ENCODE data around the gene ADGRA3.

DNA sequence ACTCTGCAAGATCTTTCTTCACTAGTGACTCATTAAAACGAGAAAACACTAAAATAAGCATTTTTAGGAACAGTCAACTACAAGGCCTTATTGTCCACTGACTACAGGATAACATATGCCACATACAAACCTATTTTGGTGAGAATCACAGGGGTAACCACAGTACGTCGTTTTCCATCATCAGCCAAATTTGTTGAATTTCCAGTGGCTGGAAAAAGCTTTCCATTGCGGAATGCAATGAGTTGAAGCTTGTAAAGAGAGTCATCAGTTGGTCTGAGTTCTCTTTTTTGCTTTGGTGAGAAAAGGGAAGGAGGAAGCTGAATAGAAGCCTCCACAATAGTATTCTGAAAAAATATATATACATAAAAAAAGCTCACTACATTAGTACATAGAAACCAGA, 102.4 kb downstream of the ADGRA3 start:
- TF ChIP-seq, protein P1, sequence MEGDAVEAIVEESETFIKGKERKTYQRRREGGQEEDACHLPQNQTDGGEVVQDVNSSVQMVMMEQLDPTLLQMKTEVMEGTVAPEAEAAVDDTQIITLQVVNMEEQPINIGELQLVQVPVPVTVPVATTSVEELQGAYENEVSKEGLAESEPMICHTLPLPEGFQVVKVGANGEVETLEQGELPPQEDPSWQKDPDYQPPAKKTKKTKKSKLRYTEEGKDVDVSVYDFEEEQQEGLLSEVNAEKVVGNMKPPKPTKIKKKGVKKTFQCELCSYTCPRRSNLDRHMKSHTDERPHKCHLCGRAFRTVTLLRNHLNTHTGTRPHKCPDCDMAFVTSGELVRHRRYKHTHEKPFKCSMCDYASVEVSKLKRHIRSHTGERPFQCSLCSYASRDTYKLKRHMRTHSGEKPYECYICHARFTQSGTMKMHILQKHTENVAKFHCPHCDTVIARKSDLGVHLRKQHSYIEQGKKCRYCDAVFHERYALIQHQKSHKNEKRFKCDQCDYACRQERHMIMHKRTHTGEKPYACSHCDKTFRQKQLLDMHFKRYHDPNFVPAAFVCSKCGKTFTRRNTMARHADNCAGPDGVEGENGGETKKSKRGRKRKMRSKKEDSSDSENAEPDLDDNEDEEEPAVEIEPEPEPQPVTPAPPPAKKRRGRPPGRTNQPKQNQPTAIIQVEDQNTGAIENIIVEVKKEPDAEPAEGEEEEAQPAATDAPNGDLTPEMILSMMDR (IDR thresholded peaks at IDR 0.05; ENCODE audit: extremely low read depth in 1 of 2, insufficient read depth in 1 of 2, low read depth in 1 of 2, low read length in 2 of 2): no peak
- TF ChIP-seq MYC (IDR thresholded peaks at IDR 0.05; ENCODE audit: low read depth, low read length) (no peak), POLR2A (IDR thresholded peaks at IDR 0.05; ENCODE audit: low read depth, low read length) (no peak), JUN (IDR thresholded peaks at IDR 0.05; ENCODE audit: borderline replicate concordance, insufficient read depth, insufficient read length, low read depth) (no peak), EZH2 (IDR thresholded peaks at IDR 0.05; ENCODE audit: borderline replicate concordance, low read depth, low read length, severe bottlenecking) (no peak)

Data from endothelial cell of umbilical vein (primary cell).